GM18499 (cell line): ENCODE data around the gene EYA3.

Experiments
- ATAC-seq: cut with Tn5 transposase; IDR thresholded peaks from one replicate; pipeline ENCODE4 v1.9.1; 2021; ENCODE audit warnings: moderate number of reproducible peaks; ENCODE audit not compliant: insufficient read depth, unreplicated experiment

Gene EYA3

DNA sequence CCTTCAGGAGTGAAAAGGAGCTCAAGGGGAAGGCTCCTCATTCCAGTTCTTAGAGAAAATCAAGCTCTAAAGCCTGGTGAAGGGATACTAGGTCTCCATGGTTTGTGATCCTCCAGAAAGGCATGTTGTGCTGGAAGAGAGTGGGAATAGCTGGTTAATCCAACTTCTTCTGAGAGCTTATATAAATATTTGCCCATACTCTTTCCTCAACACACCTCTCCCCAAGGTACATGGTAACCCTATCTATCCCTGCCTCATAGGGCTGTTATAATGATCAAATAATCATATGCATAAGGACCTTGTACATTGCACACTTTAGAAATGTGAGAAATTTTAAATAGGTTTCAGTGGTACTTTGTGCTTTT is 114.0 kb downstream of the EYA3 start:
- ATAC-seq = no peak

DNA sequence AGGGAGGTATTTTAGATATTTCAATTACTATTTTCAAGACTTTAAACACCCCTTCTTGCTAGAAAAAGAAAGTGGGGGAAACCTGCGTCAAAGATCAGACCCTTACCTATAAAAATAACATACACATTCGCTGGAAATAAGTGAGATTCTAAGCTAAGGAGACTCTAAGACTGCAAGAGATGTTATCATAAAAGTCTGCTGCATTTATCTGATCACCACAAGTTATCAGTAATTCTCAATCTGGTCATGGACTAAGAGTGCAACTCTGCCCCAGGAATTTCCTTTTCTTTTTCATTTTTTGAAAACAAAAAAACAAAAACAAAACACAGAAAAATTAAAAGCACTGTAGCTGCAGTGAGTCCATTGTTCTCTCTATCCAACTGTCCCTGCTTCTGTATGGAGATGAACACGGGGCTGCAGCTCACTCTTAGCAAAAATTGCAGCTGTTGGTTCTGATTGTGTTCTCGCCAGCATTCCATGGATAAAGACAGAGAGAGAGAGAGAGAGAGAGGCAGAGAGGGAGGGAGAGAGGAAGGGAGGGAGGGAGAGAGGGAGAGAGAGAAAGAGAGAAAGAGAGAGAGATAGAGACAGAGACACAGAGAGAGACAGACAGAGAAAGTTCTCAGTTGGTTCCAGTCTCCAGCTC is 114.5 kb downstream of the EYA3 start:
- no peak for ATAC-seq

DNA sequence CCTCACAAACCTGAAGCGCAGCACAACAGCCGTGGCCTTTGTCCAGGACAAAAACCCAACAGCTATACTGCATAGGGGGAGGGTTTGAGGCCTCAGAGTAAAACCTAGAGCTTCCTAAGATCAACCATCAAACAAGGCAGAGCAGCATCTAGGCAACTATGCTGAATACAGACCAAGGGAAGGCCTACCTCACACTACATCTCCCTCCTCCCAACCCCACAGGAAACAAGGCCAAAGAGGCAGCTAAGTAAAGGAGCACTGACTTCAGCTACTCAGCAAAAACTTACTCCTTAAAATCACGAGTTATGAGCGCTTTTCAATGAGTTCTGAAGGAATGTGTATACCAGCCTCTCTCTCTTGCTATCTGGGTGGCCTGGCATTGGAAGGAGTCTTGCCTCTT is 116.3 kb downstream of the EYA3 start:
- no peak for ATAC-seq

DNA sequence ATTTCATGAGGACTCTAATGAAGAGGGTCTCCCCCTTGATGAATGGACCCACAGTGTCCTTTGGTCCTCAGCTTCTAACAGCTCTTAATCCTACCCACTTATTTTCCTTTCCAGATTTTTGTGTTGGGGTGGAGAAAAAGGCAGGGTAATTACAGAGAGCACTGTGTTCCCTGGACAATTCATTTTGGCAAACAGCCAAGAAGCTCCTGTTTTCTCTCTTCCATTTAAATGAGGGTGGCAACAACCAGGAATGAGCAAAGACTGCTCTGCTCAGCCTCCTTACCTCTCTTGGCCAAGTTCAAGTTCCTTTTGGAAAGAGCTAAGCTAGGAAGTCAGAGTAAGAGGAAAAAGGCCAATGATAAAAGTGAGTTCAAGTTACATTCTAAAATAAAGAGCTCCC is 116.7 kb downstream of the EYA3 start:
- ATAC-seq = no peak

DNA sequence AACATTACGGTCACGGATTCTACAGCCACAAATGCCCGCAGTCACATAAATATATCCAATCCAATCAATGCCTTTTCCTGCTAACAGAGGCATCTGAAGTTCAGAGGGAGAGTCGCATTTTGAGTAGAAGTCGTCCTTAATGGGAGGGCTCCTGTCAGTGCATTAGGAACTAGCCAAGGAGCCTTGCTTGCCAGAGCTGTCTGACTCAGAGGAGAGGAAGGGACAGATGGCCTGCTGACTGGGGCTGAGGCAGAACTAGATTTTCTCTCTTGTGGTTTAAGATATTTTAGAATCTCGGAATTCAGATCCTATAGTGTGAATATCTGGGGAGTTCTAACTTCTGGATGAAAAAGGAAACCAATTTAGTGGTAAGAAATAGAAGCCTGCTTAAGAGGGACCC is 118.0 kb downstream of the EYA3 start:
- ATAC-seq = no peak

DNA sequence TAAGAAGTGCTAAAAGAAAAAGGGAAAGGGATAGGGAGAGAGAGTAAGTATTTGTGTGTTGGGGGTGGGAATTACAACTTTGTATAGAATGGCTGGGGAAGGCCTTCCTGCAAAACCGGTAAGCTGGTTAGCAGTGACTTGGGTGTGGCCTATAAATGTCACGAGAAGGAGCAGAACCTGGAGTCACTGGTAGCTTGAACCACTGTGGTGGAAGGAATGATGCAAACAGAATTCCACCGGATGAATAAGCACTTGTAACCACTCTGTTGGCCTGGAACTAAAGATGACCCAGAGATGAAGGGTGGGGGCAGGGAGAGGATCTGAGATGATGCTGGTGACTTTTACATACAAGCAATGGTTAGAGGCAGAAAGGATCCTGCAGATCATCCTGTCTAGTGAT is 119.7 kb downstream of the EYA3 start:
- ATAC-seq = no peak

DNA sequence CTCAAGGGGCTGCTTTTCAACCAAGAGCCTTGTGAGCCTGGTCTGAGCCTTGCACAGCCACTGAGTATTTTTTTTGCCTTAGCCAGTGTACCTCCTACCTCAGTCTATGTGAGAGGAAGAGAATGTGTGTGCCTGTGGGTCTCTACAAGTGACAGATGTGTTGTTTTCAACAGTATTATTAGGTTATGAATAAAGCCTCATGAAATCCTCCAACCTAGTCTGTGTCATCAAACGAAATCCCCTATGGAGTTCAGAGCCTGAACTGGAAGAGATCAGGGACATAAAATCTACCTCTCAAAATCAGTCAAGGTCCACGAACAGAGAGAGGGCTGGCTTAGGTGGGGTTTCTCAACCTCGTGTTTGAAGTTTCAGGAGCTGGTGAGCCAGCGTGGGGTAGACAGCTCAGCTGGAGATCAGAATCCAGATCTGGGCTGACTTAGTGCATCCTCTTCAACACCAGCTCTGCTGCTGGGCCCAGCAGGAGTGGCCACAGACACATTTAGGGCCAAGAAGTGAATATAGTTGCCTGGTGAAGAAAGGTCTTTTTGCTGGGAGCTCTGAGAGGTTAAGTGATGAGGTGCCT is 120.4 kb downstream of the EYA3 start:
- ATAC-seq = no peak

DNA sequence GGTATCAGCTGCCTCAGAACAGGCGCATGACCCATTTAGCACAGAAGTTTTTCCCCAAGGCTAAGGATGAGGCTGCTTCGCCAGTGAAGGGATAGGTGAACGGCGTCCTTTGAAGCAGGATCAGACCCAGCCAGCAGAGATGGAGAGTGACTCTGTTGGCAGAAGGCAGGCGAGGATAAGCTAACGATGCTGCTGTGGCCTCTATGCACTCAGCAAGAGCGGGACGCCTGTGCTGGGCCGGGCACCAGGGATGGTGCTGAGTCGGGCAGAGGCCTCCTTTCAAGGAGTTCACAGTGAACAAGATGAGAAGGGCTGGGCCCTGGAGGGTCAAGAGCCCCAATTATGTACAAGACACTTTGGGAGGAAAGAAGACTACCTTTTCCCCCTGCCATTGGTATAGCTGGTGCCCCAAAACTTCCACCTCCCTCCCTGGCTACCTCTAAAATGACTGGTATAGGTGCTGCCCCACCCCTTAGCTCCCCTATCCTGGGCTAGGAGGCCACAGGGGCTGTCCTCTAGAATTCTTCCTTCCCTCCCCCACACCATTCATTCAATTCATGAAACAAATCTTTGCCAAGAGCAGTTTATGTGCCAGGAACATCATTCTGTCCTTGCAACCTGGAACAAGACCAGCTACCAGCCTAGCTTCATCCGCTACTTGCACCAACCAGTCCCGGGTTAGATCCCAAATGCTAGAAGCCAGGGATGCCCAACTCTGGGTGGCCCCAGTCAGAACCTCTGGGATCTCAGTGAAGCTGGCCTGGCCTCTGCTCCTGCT is 121.1 kb downstream of the EYA3 start:
- no peak for ATAC-seq

DNA sequence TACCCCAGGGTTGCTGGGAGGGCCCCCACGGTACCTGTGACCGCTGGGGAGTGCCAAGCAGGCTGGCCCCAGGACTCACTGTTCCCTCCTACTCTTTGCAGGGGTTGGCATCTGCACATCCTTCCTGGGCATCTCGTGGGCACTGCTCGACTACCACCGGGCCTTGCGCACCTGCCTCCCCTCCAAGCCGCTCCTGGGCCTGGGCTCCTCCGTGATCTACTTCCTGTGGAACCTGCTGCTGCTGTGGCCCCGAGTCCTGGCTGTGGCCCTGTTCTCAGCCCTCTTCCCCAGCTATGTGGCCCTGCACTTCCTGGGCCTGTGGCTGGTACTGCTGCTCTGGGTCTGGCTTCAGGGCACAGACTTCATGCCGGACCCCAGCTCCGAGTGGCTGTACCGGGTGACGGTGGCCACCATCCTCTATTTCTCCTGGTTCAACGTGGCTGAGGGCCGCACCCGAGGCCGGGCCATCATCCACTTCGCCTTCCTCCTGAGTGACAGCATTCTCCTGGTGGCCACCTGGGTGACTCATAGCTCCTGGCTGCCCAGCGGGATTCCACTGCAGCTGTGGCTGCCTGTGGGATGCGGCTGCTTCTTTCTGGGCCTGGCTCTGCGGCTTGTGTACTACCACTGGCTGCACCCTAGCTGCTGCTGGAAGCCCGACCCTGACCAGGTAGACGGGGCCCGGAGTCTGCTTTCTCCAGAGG is 121.9 kb downstream of the EYA3 start:
- no peak for ATAC-seq

DNA sequence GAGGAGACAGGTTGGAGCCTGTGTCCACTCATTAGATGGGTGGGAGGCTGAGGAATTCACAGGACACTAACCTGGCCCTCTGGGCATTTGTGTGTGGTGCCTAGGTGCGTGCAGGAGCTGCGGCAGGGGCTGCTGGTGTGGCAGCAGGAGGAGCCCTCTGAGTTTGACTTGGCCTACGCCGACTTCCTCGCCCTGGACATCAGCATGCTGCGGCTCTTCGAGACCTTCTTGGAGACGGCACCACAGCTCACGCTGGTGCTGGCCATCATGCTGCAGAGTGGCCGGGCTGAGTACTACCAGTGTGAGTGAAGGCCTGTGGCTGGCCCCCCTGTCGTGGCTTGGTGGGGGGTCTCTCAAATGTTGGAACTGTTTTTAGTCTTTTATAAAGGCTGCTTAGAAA is 125.0 kb downstream of the EYA3 start:
- no peak for ATAC-seq

DNA sequence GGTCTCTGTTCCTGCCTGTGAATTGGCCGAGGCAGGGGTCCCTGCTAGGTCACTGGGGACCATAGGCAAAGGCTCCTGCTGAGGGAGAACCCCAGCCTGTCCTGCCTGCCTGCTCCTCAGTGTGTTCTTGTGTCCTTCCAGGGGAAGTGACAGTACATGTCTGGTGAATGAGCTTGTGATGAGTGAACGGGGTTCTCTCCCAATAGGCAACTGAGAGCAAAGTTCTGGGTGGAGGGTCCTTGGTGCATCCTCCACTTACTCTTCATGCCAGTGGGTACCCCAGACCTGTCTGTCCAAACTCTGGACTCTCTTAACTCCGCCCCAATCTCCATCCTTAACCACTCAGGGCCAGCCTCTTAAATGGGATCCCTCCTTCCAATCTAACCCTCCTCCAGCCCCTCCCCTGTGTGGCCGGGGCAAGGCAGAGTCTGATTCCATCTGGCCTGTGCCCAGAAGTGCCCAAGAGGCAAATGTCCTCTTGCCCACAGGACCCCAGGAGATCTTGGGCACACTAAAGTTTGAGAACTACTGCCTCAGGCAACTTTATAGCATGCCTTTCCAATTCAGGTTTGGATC is 126.7 kb downstream of the EYA3 start:
- ATAC-seq = no peak

DNA sequence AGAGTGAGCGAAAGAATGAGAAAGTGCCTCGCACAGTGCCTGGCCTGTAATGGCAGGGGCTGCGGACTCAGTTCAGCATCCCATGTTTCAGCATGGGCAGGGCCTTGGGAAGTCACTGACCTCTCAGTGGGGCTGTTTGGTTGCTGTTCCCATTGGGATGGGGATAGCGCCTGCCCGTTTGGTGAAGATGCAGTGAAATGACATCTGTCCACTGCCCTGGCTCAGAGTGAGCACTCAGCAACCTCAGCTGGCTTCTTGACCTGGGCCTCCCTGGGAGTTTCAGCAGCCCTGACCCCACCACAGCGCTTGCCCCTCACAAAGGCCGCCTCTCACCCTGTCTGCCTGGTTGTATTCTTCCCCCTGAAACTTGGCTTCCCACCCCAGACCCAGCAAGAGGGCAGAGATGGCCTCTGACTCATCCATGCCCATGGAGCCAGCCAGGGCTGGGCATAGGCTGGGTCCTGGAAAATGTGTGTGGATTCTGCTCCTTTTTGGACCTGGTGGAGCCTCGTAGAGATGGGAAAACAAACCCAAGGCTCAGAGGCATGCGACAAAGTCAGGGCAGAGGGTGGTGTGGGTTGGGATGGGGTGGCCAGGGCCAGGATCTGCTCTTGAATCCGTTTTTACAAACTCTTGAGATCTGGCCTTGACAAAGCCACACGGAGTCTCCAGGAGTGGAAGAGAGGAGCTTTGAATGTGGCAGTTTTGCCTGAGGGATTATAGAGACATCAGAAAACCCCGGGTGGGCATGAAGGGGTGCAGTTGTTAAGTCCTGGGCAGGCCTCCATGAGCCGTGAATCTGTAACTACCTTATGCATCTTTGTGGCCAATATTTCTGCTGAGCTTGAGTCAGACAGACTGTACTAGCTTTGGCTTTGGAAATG is 127.4 kb downstream of the EYA3 start:
- no peak for ATAC-seq

DNA sequence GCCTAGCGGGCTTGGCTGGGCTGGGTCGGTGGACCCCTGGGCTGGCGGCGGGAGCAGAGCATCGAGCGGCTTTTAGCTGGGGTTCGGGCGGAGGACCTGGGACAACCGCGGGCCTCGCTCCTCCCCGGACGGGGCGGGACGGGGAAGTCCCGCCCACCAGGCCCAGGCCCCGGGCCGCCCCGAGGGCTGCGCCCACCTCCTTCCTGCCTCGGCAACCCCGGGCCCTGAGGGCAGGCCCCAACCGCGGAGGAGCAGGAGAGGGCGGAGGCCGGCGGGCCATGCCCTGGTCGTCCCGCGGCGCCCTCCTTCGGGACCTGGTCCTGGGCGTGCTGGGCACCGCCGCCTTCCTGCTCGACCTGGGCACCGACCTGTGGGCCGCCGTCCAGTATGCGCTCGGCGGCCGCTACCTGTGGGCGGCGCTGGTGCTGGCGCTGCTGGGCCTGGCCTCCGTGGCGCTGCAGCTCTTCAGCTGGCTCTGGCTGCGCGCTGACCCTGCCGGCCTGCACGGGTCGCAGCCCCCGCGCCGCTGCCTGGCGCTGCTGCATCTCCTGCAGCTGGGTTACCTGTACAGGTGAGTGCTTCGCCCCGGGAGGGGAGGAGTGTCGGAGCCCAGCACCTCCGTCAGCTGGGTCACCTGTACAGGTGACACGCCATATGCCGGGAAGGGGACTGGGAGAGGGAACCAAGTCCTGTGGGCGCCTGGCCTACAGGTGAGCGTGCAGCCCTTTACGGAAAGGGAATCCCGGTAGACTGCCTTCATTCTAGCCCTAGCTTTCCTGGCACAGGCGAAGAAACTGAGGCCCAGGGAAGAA is 128.4 kb downstream of the EYA3 start, which contains the start of gene XKR8:
Gene XKR8 (plus strand): TSS at position 182 of the 812 bp plus-strand sequence. CDS start 97 bp downstream, at position 279.
- ATAC-seq = no peak

DNA sequence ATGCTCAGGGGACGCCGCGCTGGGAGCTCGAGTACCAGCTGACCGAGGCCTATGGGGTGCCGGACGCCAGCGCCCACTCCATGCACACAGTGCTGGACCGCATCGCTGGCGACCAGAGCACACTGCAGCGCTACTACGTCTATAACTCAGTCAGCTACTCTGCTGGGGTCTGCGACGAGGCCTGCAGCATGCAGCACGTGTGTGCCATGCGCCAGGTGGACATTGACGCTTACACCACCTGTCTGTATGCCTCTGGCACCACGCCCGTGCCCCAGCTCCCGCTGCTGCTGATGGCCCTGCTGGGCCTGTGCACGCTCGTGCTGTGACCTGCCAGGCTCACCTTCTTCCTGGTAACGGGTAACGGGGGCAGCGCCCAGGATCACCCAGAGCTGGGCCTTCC is 129.9 kb downstream of the EYA3 start:
- no peak for ATAC-seq

DNA sequence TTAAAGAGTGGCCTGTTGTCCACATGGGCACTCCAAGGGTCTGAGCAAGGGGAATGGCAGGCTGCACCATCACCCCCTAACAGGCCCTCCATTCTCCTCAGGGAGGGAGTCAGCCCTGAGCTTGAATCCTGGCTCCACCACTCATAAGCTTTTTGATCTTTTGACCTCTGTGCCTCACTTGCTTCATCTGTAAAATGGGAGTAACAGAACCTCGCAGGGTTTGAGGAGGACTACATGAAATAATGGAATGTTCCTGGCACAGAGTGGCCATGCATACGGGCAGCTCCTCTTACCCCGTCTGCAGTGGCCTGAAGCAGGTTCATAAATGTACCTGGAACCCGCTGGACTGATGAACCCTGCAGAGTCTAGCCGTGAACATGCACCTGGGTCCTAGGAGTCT is 130.8 kb downstream of the EYA3 start:
- no peak for ATAC-seq

DNA sequence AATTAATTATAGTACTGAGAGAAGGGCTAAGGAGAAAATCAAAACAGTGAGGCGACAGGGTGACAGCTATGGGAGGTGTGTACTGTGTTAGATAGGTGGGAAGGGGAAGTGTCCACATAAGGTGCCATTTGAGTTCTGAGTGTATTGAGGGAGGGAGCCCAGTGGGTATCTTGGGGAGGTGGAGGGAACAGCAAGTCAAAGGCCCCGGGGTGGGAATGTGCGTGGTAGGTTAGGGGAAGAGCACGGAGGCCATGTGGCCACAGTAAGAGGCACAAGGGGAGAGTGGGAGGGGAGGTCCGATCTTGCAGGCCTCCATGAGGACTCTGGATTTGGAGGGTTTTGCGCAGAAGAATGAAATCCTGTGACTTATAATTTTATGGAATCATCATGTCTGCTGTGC is 131.6 kb downstream of the EYA3 start:
- no peak for ATAC-seq

DNA sequence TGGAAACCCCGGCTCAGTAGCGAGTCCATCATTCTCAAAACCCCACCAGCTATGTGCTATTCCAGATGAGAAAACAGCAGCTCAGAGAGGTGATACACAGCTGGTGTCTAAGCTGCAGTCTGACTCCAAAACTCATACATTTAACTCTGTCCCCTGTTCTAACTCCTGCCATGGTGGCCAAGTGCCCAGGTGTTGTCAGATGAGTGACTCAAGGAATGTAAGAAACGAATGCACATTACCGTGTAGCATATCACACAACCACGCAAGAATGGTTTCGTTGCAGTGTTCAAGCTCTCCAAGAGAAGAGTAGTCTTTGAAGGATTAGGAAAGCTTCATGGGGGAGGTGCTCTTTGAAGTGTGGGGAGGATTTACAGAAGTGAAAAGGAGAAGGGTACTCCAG is 133.3 kb downstream of the EYA3 start:
- ATAC-seq = no peak

DNA sequence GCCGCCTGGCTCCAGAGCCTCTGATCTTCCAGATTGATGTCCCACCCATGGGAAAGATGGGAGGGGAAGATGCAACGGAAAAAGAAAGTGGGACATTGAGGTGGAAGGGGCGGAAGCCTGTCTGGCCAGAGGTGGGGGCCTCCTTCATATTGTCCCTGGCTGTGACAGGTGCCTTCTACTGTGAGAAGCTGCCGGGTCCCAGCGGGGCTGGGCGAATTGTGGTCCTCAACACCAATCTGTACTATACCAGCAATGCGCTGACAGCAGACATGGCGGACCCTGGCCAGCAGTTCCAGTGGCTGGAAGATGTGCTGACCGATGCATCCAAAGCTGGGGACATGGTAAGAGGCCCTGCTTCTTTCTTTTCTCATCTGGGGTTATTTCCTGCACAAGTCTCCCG is 134.2 kb downstream of the EYA3 start:
- no peak for ATAC-seq

DNA sequence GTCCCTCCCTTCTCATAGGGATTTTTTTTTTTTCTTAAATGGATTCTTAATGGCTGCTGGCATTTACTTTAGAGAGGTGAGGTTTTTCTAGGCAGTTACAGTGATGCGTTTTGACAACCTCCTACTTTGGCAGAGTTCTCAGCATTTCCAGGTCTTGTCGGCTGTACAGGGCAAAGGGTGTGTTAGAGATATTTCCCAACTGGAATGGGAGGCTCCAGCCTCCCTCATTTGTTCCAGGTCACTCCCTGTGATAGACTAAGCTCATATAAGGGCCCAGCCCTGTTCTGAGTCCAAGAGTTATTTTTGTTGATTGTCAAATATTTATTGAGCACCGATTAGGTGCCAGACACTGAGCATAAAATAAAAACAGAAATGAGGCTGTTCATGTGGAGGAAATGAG is 136.3 kb downstream of the EYA3 start:
- no peak for ATAC-seq
